Activated CD8-positive, alpha-beta memory T cell treated with anti-CD3 and anti-CD28 coated beads, Interleukin-2, amount 50 U/mL, for 4 hours (primary cell): Measurements from ENCODE around the gene DOCK6.

Experiments used
- DNase-seq: peaks from one replicate; pipeline ENCODE4 v3.0.0-alpha.2; 2020

The DOCK6 gene

GRCh38 chr19:11273296-11273695, 11.0 kb upstream of the DOCK6 start:
- no peak for DNase-seq

DNA sequence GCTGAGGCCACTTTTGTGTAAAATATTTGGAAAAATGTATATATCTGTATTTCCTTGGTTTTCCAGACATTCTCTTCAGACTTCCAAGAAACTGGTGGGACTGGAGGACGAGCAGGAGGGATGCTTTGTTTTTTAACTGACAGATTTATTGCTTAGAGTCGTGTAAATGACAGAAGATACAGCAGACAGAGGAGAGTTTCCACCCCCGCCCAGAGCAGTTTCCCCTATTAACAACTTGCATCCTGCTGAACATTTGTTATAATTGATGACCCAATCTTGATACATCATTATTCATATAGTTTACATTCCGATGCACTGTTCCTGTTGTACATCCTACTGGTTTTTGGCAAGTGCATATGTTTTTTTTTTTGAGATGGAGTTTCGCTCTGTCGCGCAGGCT, 7.1 kb upstream of the DOCK6 start:
- DNase-seq = no peak

DNA sequence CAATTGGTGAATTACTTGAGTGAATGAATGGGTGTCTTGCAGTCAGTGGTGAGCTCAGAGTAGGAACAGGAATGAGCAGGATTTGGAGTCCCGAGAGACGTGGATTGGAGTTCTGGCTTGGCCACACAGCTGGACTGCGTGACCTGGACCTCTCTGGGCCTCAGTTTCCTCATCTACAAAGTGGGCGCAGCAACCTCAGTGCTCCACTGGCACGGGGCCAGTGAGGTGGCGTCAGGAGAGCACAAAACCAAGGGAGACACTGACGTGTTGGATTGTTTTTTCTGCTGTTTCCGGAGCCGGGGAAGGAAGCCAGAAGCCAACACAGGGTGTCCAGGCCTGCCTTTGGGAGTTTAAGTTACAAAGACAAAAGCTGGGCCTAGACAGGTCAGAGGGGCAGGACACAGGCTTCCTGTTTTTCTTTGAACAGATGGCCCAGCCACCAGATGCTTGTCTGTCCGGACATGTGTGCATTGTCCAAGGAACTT, 6.5 kb upstream of the DOCK6 start:
- DNase-seq = no peak

DNA sequence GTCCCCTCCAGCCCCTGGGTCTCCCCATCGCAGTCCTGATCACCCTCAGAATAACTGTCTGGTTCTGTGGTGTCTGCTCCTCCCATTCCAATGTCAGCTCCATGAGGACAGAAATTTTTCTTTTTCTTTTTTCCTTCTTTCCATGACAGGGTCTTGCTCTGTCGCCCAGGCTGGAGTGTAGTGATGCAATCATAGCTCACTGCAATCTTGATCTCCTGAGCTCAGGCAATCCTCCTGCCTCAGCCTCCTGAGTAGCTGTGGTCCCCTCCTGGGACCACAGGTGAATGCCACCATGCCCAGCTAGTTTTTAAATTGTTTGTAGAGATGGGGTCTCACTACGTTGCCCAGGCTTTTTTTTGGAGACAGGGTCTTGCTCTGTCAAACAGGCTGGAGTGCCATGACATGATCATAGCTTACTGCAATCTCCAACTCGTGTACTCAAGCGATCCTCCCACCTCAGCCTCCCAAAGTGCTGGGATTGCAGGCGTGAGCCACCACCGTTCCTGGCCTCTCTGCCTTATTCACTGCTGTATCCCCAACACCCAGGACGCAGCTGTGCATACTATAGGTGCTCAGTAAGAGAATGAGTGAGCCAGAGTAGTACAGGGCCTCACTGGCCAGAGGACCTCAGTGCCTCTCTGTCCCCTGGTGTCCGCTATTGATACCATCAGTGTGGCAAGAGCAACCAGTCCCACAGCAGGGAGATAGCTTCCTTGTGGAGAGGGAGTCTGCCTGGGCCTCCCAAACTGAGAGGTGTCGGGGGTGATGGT, 5.2 kb upstream of the DOCK6 start:
- no peak for DNase-seq

- DNase-seq = no peak
Observed at GRCh38 chr19:11265785-11266236, 3.5 kb upstream of the DOCK6 start.

DNA sequence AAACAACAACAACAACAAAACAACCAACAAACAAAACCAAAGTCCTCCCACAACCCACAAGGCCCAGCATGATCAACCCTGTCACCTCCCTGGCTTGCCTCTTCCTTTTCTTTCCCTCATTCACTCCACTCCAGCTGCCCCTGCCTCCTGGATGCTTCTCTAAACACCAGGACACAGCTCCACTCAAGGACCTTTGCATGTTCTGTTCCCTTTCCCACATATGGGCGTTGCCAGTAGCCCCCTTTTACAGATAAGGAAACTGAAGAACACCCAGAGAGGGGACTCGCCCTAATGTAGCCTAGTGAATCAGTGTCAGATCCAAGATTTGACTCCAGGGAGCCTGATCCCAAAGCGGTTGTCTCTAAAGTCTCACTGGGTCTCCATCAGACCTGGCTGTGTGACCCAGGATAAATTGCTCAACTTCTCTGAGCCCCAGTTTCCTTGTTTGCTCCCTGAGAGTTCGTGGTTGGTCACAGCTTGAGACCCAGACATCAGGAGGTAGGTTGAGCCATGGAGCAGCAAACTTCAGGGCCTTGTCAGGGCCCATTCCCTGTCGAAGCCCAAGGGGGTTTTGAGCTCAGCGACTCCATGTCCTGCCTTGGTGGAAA, 3.0 kb upstream of the DOCK6 start:
- no peak for DNase-seq

- DNase-seq = no peak
Observed at GRCh38 chr19:11264452-11265176, 2.3 kb upstream of the DOCK6 start.

DNA sequence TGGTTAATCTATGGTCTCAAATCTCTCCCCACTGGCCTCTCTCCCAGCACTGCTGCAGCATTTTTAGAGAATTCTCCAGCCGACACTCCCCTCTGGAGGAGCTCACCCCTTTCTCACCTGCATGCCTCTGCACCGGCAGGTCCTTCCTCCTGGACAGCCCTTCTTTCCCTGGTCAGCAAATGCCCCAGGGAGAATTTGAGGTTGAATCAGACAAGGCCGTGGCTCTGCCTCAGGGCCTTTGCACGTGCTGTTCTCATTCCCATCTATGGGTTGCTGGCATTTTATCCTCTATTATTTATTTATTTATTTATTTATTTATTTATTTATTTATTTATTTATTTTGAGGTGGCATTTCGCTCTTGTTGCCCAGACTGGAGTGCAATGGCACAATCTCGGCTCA, 1.4 kb upstream of the DOCK6 start:
- no peak for DNase-seq

GRCh38 chr19:11261431-11261970, 823 bp downstream of the DOCK6 start:
- DNase-seq = no peak

- DNase-seq = no peak
Observed at GRCh38 chr19:11260996-11261395, 1.3 kb downstream of the DOCK6 start.

DNA sequence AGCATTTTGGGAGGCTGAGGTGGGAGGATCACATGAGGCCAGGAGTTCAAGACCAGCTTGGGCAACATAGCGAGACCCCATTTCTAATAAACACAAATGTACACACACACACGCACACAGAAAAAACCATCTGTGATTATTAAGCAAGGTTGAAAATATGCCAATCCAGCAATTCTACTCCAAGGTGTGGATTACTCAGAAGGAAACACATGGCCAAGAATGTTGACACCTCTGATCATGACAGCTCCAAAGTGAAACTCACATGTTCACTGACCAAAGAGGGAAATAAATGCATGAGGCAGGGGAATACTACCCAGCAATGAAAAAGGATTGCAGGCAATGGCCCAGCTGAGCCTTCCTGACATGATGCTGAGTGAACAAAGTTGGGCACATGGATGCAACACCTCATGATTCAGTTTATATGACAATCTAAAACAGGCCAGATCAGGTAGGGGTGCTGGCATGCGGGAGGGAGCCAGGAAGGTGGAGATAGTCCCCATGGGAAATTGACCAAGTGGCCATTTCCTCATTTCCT, 4.4 kb downstream of the DOCK6 start:
- DNase-seq = no peak

DNA sequence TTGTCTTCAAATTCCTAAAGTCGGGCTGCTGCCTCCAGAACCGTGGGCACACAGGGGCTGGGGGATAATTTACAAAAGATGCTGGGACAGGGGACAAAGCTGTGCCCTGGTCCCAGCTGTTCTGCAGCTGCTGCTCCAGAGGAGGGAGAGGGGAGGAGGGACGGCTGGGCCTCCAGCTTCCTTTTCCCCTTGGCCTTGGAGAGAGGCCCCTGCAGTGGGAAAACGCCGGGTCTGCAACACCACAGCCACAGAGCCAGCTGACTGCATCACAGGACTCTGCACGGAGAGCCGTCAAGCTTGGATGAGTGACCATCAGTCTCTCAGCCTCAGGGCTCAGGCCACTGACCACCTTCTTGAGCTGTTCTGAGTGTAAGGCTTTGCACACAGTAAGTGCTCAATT, 6.1 kb downstream of the DOCK6 start:
- no peak for DNase-seq

DNA sequence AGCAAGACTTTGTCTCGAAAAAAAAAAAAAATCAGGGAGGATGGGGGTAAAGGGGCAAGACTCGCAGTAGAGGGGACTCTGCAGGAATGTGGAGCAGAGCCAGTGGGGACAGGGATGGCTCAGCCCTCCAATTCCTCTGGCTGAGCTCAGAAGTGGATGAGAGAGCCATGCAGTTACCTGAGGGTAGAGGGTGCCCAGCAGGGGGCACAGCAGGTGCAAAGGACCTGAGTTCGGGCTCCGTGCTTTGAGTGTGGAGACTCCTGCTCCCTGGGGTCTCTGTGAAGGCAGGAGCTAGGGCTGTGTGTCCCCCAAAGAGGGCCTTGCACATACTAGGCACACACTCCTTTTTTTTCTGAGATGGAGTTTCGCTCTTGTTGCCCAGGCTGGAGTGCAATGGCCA, 7.7 kb downstream of the DOCK6 start:
- no peak for DNase-seq

DNA sequence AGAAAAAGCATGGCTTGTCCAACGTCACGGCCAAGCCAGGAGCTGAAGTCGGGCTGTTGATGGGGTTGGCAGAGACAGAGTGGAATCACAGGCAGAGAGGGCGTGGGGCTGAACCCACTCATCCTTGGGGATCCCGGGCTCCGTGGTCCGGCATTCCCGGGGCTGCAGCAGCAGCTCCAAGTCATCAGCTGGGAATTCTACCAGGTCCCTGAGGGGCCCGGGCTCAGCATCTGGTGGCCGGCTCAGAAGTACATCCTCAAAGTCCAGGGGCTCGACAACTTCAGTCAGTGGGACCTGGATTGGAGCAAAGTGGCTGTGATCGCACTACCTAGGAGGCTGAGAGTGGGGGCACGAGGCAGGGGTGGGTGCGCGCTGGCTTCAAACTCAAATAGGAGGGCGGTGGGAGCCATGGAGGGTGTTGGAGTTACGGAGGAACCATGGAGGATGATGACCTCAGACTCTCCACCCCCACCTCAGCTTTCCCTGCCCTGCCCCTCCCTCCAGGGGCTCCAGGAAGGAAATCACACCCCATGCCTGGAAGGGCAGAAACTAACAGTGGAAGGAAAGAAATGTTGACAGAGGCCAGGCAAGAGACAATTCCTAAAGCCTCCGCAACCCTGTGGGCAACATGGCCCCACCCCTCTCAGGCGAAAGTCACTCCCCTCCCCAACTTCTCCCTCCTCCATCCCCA, 9.5 kb downstream of the DOCK6 start:
- no peak for DNase-seq

DNA sequence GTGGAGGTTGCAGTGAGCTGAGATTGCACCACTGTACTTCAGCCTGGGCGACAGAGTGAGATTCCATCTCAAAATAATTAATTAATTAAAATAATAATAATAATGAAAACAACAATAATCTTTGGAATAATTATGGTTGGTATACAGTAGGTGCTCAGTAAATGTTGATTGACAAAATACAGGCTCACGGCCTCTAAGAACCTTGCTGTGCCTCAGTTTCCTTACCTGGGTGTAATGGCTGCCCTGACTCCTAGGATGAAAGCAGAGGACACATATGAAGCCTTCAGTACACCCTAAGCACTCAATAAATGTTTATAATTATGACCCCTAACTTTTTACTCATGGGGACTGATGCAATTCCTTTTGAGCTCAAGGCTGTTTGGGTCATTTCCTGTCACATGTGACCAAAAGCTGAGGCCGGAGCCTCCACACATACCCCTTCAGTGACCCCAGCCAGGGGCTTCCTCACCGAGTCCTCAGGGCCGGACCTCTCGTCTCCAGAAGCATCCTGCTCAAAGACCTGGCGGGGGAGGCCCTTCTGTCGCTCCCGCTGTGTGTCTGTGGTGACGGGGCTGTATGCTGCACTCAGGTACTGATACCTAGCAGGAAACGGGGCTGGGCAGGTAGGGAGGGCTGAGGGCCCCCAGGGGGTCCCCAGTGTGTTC, 10.5 kb downstream of the DOCK6 start:
- DNase-seq = no peak

GRCh38 chr19:11251217-11251616, 11.1 kb downstream of the DOCK6 start:
- no peak for DNase-seq

GRCh38 chr19:11248852-11249251, 13.5 kb downstream of the DOCK6 start:
- no peak for DNase-seq

DNA sequence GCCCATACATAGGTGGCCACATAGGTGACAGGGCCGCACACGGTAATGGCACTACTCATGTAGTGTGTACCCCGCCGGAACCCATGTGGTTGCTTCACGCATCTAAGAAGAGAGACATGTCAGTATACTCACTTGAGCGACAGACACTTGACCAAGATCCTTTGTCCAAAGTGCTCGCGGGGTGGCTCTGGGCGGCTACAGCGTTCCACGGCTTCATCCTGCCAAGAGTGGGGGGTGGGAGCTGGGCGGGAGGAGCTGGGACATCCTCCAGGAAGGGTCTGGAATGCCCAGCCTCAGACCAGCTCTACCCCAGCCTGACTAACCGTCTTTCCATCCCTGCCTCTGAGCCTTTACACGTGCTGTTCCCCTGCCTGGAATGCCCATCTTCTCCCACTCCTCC, 14.4 kb downstream of the DOCK6 start:
- DNase-seq = no peak

GRCh38 chr19:11247391-11247790, 14.9 kb downstream of the DOCK6 start:
- no peak for DNase-seq

GRCh38 chr19:11246941-11247340, 15.4 kb downstream of the DOCK6 start:
- DNase-seq = no peak

DNA sequence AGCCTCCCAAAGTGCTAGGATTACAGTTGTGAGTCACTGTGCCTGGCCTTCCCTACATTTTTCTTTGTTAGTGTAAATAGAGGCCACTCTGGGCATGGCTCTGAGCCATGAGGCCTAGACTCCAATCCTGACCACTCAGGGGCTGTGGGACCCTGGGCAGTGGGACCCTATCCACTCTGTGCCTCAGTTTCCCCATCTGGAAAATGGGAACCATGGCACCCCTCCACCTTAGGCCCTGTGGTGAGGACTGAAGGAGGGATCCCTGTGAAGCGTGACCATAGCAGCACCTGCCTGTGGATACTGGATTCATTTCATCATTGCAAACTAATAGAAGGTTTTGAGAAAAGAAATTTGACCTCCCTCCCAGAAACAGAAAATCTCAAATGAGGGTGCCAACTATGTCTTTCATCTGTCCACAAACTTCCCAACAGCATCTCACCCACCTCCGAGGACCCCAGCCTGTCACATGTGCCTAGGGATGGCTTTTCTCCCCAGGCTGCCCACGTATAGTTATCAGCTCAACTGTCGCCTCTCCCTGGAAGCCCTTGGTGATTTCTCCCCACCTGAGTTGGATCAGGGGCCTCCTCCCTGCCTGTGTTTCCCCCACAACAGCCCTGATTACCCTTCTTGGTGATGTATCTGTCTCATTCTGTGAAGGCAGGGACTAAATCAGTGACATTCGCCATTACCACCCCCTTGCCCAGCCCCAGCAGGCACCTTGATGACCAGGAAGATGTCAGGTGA, 17.3 kb downstream of the DOCK6 start:
- DNase-seq = no peak

DNA sequence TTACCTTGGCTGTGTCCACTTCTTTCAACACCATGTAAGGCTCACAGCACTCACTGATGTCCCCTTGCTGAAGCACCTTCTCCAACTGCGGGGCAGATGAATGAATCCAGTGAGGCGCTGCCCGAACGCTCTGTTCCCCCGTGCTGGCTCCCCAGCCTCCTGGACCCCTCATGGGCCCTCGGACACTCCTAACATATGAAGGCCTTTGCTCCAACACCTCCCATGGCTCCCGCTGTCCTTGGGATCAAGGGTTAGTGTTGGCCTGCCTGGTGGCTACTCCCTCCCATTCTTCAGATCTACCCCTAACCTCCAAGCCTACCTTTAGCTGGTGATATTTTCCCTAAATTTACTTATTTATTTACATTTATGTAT, 18.5 kb downstream of the DOCK6 start:
- no peak for DNase-seq
